Uterus (tissue), 4 donors: Measurements from ENCODE around the gene PFKFB3. TPM values are rescaled to one million over a fixed set of nuclear protein-coding genes. Genes with fewer than 3 reads are reported as not detected.
"Not testable (repeated sequence)": the region's sequence is repeated elsewhere in the genome, so short reads cannot be mapped to it uniquely, and the experiment has no call there.

ENCODE experiments used
- DNase-seq, 2 donors: peaks; one replicate each; pipeline ENCODE4 v3.0.0-alpha.2; 2019 to 2020
- H3K27ac ChIP-seq, 2 donors: fragments of 200-600 bp; sonication (generic); 1 replicate in 1 of 2; 2 replicates in 1 of 2; pipeline ENCODE4 v1.5.1; 2016 to 2018
- H3K27me3 ChIP-seq, 2 donors: fragments of 200-600 bp; sonication (generic); one replicate each; pipeline ENCODE4 v1.5.1; 2018 to 2019; ENCODE audit warnings: control low read depth in 1 of 2
- H3K36me3 ChIP-seq, 2 donors: fragments of 200-600 bp; sonication (generic); one replicate each; pipeline ENCODE4 v1.5.1; 2019; ENCODE audit warnings: control low read depth in 1 of 2
- H3K4me1 ChIP-seq, 2 donors: fragments of 200-600 bp; sonication (generic); one replicate each; pipeline ENCODE4 v1.5.1; 2018 to 2019; ENCODE audit warnings: control low read depth in 1 of 2
- H3K4me3 ChIP-seq, 2 donors: fragments of 200-600 bp; sonication (generic); 1 replicate in 1 of 2; 2 replicates in 1 of 2; pipeline ENCODE4 v1.5.1; 2018 to 2019; ENCODE audit warnings: mild to moderate bottlenecking in 1 of 2
- H3K9me3 ChIP-seq, 2 donors: fragments of 200-600 bp; sonication (generic); one replicate each; pipeline ENCODE4 v1.5.1; 2019; ENCODE audit warnings: control low read depth in 1 of 2
- POLR2A ChIP-seq, 2 donors: fragments of 450-650 bp; IDR thresholded peaks; one replicate each; pipeline ENCODE4 v1.6.1; 2016; ENCODE audit warnings: antibody characterized with exemption in 2 of 2, mild to moderate bottlenecking in 1 of 2, moderate library complexity in 1 of 2
- intact Hi-C: fragments of 100-400 bp; cut with DNase I; formaldehyde crosslinking; loops from one replicate; pipeline ENCODE4 v1.15.1; 2023; ENCODE audit warnings: low total_unique reads
- total RNA-seq, 4 donors: library from RNA; depleted of rRNA in 3 of 4; stranded (reverse); fragments of >200 nt in 3 of 4; gene quantifications; one replicate each; pipeline versions ENCODE4 v1.1.0 to v1.2.4, GENCODE V29; 2014 to 2023
- TF ChIP-seq, protein P1 (sequence below), 4 experiments: fragments of 200-600 bp in 2 of 4; fragments of 450-650 bp in 2 of 4; sonication (generic) in 2 of 4; IDR thresholded peaks; one replicate each; pipeline ENCODE4 v1.5.1; 2016 to 2019; ENCODE audit warnings: antibody characterized with exemption in 4 of 4, mild to moderate bottlenecking in 2 of 4, moderate library complexity in 1 of 4
- donor health status: DM: yes; HTN: yes; CAD: no.

PFKFB3 gene
- total RNA-seq, 4 donors from 2014 or later: 7.4 to 54.5 (median 14.7) TPM

DNA sequence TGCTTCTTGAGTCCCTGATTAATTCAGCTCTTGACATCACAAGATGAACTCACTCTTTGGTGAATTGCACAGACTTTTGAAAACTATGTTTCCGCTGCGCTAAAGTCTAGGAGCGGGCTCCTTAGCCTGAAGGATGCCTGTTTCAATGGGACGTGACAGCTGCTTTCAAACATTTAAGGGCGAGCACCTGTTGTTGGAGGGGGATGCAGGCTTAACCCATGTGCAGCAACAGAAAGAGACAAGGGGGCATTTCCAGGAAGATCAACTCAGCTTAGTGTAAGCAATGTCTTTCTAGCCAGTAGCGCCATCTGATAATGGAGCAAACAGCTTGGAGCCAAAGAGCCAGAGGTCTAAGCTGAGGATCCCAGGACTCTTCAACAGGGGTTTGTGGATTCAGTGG, 8.4 kb upstream of the PFKFB3 start:
- no peak for DNase-seq
- Histone ChIP-seq H3K4me3 (no peak overlapping the region), H3K9me3 (no peaks in the 10 kb centered on the region), H3K27me3 (no peaks in the 10 kb centered on the region), H3K27ac (peak overlapping the region in 1 of 2 donors; percentile 81), H3K36me3 (no peaks in the 10 kb centered on the region), H3K4me1 (peaks cover 0 to 4% of the 10 kb centered on the region in 2 donors)
- TF ChIP-seq POLR2A (IDR thresholded peaks at IDR 0.05): no peak
- TF ChIP-seq, protein P1, sequence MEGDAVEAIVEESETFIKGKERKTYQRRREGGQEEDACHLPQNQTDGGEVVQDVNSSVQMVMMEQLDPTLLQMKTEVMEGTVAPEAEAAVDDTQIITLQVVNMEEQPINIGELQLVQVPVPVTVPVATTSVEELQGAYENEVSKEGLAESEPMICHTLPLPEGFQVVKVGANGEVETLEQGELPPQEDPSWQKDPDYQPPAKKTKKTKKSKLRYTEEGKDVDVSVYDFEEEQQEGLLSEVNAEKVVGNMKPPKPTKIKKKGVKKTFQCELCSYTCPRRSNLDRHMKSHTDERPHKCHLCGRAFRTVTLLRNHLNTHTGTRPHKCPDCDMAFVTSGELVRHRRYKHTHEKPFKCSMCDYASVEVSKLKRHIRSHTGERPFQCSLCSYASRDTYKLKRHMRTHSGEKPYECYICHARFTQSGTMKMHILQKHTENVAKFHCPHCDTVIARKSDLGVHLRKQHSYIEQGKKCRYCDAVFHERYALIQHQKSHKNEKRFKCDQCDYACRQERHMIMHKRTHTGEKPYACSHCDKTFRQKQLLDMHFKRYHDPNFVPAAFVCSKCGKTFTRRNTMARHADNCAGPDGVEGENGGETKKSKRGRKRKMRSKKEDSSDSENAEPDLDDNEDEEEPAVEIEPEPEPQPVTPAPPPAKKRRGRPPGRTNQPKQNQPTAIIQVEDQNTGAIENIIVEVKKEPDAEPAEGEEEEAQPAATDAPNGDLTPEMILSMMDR (IDR thresholded peaks at IDR 0.05): no peak
- intact Hi-C loops: no loop called here

- no peak overlapping the region for H3K4me3 ChIP-seq
- peaks cover 0 to 4% of the 10 kb centered on the region in 2 donors for H3K4me1 ChIP-seq
- DNase-seq: no peak
- peak overlapping the region; percentile 73 to 81 for H3K27ac ChIP-seq
- intact Hi-C loops: no loop called here
- H3K27me3 ChIP-seq: no peaks in the 10 kb centered on the region
- no peaks in the 10 kb centered on the region for H3K9me3 ChIP-seq
- no peaks in the 10 kb centered on the region for H3K36me3 ChIP-seq
- TF ChIP-seq, protein P1 (IDR thresholded peaks at IDR 0.05): no peak
- no peak for TF ChIP-seq POLR2A (IDR thresholded peaks at IDR 0.05)
Observed at GRCh38 chr10:6195376-6195775, 7.4 kb upstream of the PFKFB3 start.

GRCh38 chr10:6195846-6196245, 6.9 kb upstream of the PFKFB3 start:
- Histone ChIP-seq H3K4me1 (peaks cover 2 to 4% of the 10 kb centered on the region in 2 donors), H3K36me3 (no peaks in the 10 kb centered on the region), H3K27me3 (no peaks in the 10 kb centered on the region), H3K4me3 (no peak overlapping the region), H3K9me3 (no peaks in the 10 kb centered on the region), H3K27ac (peak overlapping the region; percentile 73 to 81)
- intact Hi-C loops: no loop called here
- TF ChIP-seq, protein P1 (IDR thresholded peaks at IDR 0.05): no peak
- TF ChIP-seq POLR2A (IDR thresholded peaks at IDR 0.05): no peak
- DNase-seq: peak; percentile 46 to 51

DNA sequence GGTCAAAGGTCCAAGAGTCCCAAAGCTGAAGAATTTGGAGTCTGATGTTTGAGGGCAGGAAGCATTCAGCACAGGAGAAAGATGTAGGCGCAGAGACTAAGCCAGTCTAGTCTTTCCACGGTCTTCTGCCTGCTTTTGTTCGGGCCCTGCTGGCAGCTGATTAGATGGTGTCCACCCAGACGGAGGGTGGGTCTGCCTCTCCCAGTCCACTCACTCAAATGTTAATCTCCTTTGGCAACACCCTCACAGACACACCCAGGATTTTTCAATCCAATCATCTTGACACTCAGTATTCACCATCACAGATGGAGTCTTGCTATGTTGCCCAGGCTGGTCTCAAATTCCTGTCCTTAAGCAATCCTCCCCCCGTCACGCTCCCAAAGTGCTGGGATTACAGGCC, 6.2 kb upstream of the PFKFB3 start:
- DNase-seq: not testable (repeated sequence)

DNA sequence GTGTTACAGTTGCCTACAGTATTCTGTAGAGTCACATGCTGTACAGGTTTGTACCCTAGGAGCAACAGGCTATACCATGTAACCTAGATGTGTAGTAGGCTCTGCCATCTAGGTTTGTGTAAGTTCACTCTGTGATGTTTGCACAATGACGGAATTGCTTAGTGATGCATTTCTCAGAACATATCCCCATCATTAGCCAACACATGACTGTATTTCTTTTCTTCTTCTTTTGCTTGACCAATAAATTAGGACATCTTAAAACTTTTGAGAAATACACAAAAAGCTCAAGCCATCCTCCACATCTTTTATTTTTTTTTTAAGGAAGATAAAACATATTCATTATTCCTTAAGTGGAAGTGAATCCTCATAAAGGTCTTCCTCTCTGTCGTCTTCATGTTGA, 5.4 kb upstream of the PFKFB3 start:
- no peak for DNase-seq
- no peak overlapping the region for H3K4me3 ChIP-seq
- H3K36me3 ChIP-seq: no peaks in the 10 kb centered on the region
- H3K27me3 ChIP-seq: no peaks in the 10 kb centered on the region
- no peaks in the 10 kb centered on the region for H3K9me3 ChIP-seq
- no peak for TF ChIP-seq POLR2A (IDR thresholded peaks at IDR 0.05)
- TF ChIP-seq, protein P1 (IDR thresholded peaks at IDR 0.05): no peak
- intact Hi-C loops: no loop called here
- peaks cover 4 to 10% of the 10 kb centered on the region in 2 donors for H3K4me1 ChIP-seq
- peak overlapping the region in 1 of 2 donors; percentile 73 for H3K27ac ChIP-seq

More for the DNA sequence above, 6.2 kb upstream of the PFKFB3 start:
- H3K27me3 ChIP-seq, H3K9me3 ChIP-seq, H3K4me3 ChIP-seq, H3K36me3 ChIP-seq, H3K4me1 ChIP-seq, intact Hi-C loops: not testable (repeated sequence)
- H3K27ac ChIP-seq: peak overlapping the region; percentile 73 to 81

GRCh38 chr10:6198171-6198570, 4.6 kb upstream of the PFKFB3 start:
- TF ChIP-seq, protein P1 (IDR thresholded peaks at IDR 0.05): no peak
- no peak for TF ChIP-seq POLR2A (IDR thresholded peaks at IDR 0.05)
- Histone ChIP-seq H3K9me3 (no peaks in the 10 kb centered on the region), H3K36me3 (no peaks in the 10 kb centered on the region), H3K27me3 (no peaks in the 10 kb centered on the region), H3K27ac (no peak overlapping the region), H3K4me1 (peaks cover under 1 to 13% of the 10 kb centered on the region in 2 donors), H3K4me3 (no peak overlapping the region)
- intact Hi-C loops: no loop called here
- DNase-seq: no peak
